H9 (cell line): ENCODE measurements around the gene SH3BP5L. TPM values are rescaled to one million over a fixed set of nuclear protein-coding genes. Genes with fewer than 3 reads are reported as not detected.

ENCODE experiments used
- DNase-seq: peaks from one replicate; pipeline ENCODE4 v3.0.0-alpha.2; 2017
- H2AFZ ChIP-seq: one replicate; pipeline ENCODE4 v1.6.1; 2013; ENCODE audit warnings: mild to moderate bottlenecking, low read length, control low read depth, moderate library complexity
- H2AK5ac ChIP-seq: 2 replicates; pipeline ENCODE4 v1.6.1; 2013; ENCODE audit warnings: low read length, control low read depth, mixed read lengths; ENCODE audit not compliant: insufficient read length
- H2BK120ac ChIP-seq: one replicate; pipeline ENCODE4 v1.6.1; 2013; ENCODE audit warnings: low read depth, mild to moderate bottlenecking, low read length, control low read depth, inconsistent platforms; ENCODE audit not compliant: poor library complexity, severe bottlenecking
- H2BK12ac ChIP-seq: 2 replicates; pipeline ENCODE4 v1.6.1; 2013; ENCODE audit warnings: low read length, control low read depth, mixed read lengths, low read depth; ENCODE audit not compliant: insufficient read length
- H2BK15ac ChIP-seq: 2 replicates; pipeline ENCODE4 v1.6.1; 2013; ENCODE audit warnings: low read depth, low read length, control low read depth
- H2BK20ac ChIP-seq: one replicate; pipeline ENCODE4 v1.6.1; 2013; ENCODE audit warnings: low read depth, mild to moderate bottlenecking, low read length, control low read depth, inconsistent platforms; ENCODE audit not compliant: poor library complexity, severe bottlenecking
- H2BK5ac ChIP-seq: 2 replicates; pipeline ENCODE4 v1.6.1; 2013; ENCODE audit warnings: low read length, control low read depth, mixed read lengths; ENCODE audit not compliant: insufficient read length
- H3K14ac ChIP-seq: 2 replicates; pipeline ENCODE4 v1.6.1; 2013; ENCODE audit warnings: low read length, control low read depth; ENCODE audit not compliant: insufficient read depth
- H3K18ac ChIP-seq: 2 replicates; pipeline ENCODE4 v1.6.1; 2013; ENCODE audit warnings: low read depth, mild to moderate bottlenecking, mixed read lengths, low read length, control low read depth; ENCODE audit not compliant: insufficient read length
- H3K23ac ChIP-seq: 2 replicates; pipeline ENCODE4 v1.6.1; 2013; ENCODE audit warnings: low read length, control low read depth, mixed read lengths, low read depth; ENCODE audit not compliant: insufficient read length
- H3K23me2 ChIP-seq: 2 replicates; pipeline ENCODE4 v1.6.1; 2013; ENCODE audit warnings: low read depth, mild to moderate bottlenecking, mixed read lengths, low read length, control low read depth; ENCODE audit not compliant: insufficient read length, poor library complexity, severe bottlenecking
- H3K27ac ChIP-seq: 2 replicates; pipeline ENCODE4 v1.5.1; 2013; ENCODE audit warnings: low read length, control low read depth, mixed read lengths, low read depth; ENCODE audit not compliant: insufficient read length
- H3K27me3 ChIP-seq: 2 replicates; pipeline ENCODE4 v1.6.1; 2013; ENCODE audit warnings: low read length, control low read depth, inconsistent platforms; ENCODE audit not compliant: insufficient read depth
- H3K4ac ChIP-seq: 2 replicates; pipeline ENCODE4 v1.6.1; 2013; ENCODE audit warnings: low read depth, mild to moderate bottlenecking, control low read depth, inconsistent platforms, low read length, moderate library complexity
- H3K4me1 ChIP-seq: 2 replicates; pipeline ENCODE4 v1.6.1; 2013; ENCODE audit warnings: low read length, control low read depth, inconsistent platforms; ENCODE audit not compliant: insufficient read depth
- H3K4me2 ChIP-seq: 2 replicates; pipeline ENCODE4 v1.6.1; 2013; ENCODE audit warnings: low read length, control low read depth, mixed read lengths; ENCODE audit not compliant: insufficient read length, insufficient read depth
- H3K56ac ChIP-seq: 2 replicates; pipeline ENCODE4 v1.6.1; 2013; ENCODE audit warnings: low read depth, mild to moderate bottlenecking, mixed read lengths, low read length, control low read depth; ENCODE audit not compliant: insufficient read length
- H3K79me1 ChIP-seq: 2 replicates; pipeline ENCODE4 v1.6.1; 2013; ENCODE audit warnings: low read depth, mild to moderate bottlenecking, moderate library complexity, low read length, control low read depth, inconsistent platforms; ENCODE audit not compliant: insufficient read depth, poor library complexity, severe bottlenecking
- H3K79me2 ChIP-seq: 2 replicates; pipeline ENCODE4 v1.6.1; 2013; ENCODE audit warnings: low read length, control low read depth, inconsistent platforms; ENCODE audit not compliant: insufficient read depth
- H3K9ac ChIP-seq: 2 replicates; pipeline ENCODE4 v1.6.1; 2013; ENCODE audit warnings: low read length, control low read depth, mixed read lengths; ENCODE audit not compliant: insufficient read length; ENCODE audit errors: extremely low read depth
- H3K9me3 ChIP-seq: one replicate; pipeline ENCODE4 v1.6.1; 2013; ENCODE audit warnings: low read depth, low read length, inconsistent platforms; ENCODE audit not compliant: control insufficient read depth
- H3T11ph ChIP-seq: one replicate; pipeline ENCODE4 v1.6.1; 2013; ENCODE audit warnings: mild to moderate bottlenecking, low read length, control low read depth, inconsistent platforms
- H4K20me1 ChIP-seq: one replicate; pipeline ENCODE4 v1.6.1; 2013; ENCODE audit not compliant: control insufficient read depth, insufficient read length, insufficient read depth
- H4K5ac ChIP-seq: 2 replicates; pipeline ENCODE4 v1.6.1; 2013; ENCODE audit warnings: low read depth, mild to moderate bottlenecking, mixed read lengths, low read length, control low read depth; ENCODE audit not compliant: insufficient read length
- H4K8ac ChIP-seq: replicated peaks from 2 replicates; pipeline ENCODE4 v1.6.1; 2013; ENCODE audit warnings: low read length, control low read depth, mixed read lengths, low read depth; ENCODE audit not compliant: insufficient read length
- H4K91ac ChIP-seq: 2 replicates; pipeline ENCODE4 v1.6.1; 2013; ENCODE audit warnings: low read depth, mild to moderate bottlenecking, moderate library complexity, mixed read lengths, low read length, control low read depth; ENCODE audit not compliant: insufficient read length
- H3K27ac Mint-ChIP-seq, 3 experiments: 2 replicates in 2 of 3; 3 replicates in 1 of 3; pipeline ENCODE4 v1.8.0; 2020 to 2021; ENCODE audit warnings: mixed read lengths in 3 of 3, mild to moderate bottlenecking in 1 of 3, moderate library complexity in 1 of 3
- H3K27me3 Mint-ChIP-seq: 2 replicates; pipeline ENCODE4 v1.8.0; 2021; ENCODE audit warnings: low read depth, mild to moderate bottlenecking, moderate library complexity, mixed read lengths
- H3K36me3 Mint-ChIP-seq, 3 experiments: 2 replicates in 2 of 3; 3 replicates in 1 of 3; pipeline ENCODE4 v1.8.0; 2020 to 2021; ENCODE audit warnings: low read depth in 3 of 3, mixed read lengths in 3 of 3; ENCODE audit not compliant: insufficient read depth in 1 of 3
- H3K4me1 Mint-ChIP-seq, 2 experiments: 2 replicates each; pipeline ENCODE4 v1.8.0; 2020; ENCODE audit warnings: mixed read lengths in 2 of 2
- H3K4me3 Mint-ChIP-seq, 2 experiments: 2 replicates in 1 of 2; 3 replicates in 1 of 2; pipeline ENCODE4 v1.8.0; 2020 to 2021; ENCODE audit warnings: mild to moderate bottlenecking in 2 of 2, mixed read lengths in 2 of 2, moderate library complexity in 1 of 2
- H3K9me3 Mint-ChIP-seq, 2 experiments: 2 replicates in 1 of 2; 3 replicates in 1 of 2; pipeline ENCODE4 v1.8.0; 2020; ENCODE audit warnings: mild to moderate bottlenecking in 2 of 2, mixed read lengths in 2 of 2, moderate library complexity in 1 of 2
- WGBS: extraction: QIAGEN DNeasy Blood & Tissue Kit; methylation state at CpG from one replicate; pipeline ENCODE4 v1.1.7; 2013; ENCODE audit warnings: missing lambda C conversion rate, low lambda C conversion rate, mixed read lengths; ENCODE audit not compliant: insufficient read length; ENCODE audit errors: extremely low coverage; 5-methylcytosine and 5-hydroxymethylcytosine counted together
- total RNA-seq: library from RNA; stranded (reverse); gene quantifications from 2 replicates; pipeline ENCODE4 v1.2.1, GENCODE V29; 2021
- TF ChIP-seq, protein P1 (sequence below): fragments of 200-600 bp; sonication (generic); conservative IDR thresholded peaks from 3 replicates; pipeline ENCODE4 v1.8.0; 2021; ENCODE audit warnings: antibody characterized with exemption, mild to moderate bottlenecking

The SH3BP5L gene
- total RNA-seq, 1 experiment from 2014 or later: 27.6 TPM

DNA sequence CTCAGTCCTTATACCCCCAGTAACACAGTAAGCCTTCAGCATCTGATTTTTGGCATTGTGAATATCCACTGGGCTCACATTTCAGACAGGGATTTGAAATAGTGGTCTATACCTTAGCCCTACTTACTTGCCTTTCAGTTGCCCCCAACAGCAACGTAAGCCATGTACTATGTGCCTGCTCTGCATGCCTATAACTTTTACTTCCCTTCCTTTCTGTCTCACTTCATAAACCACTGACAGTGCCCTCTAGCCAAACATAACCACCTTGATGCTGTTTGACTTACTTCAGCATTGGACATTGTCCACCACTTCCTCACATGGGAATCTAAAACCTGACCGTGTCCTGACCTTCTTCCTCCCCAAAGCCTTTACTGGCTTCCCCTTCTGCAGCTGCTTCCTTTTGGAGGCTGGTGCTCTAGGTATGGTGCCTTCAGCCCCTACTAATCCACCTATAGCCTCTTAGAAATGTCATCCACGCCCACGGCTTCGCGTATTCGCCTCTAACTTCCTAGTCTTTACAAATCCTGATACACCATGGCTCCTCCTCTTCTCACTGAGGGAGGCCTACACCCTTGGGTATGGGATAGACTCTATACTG is 8.7 kb upstream of the SH3BP5L start:
- Histone ChIP-seq H3K56ac (no peak overlapping the region), H3K4ac (no peak overlapping the region), H4K20me1 (no peaks in the 10 kb centered on the region), H3K9me3 (no peaks in the 10 kb centered on the region), H4K8ac (no peak overlapping the region), H3K9ac (no peak overlapping the region), H2AFZ (no peak overlapping the region), H4K5ac (no peak overlapping the region), H3K14ac (no peak overlapping the region), H2BK20ac (no peak overlapping the region), H3T11ph (no peak overlapping the region), H3K79me1 (no peaks in the 10 kb centered on the region), H2BK5ac (no peak overlapping the region), H3K18ac (no peak overlapping the region), H3K79me2 (no peaks in the 10 kb centered on the region), H2BK15ac (no peak overlapping the region), H3K23ac (no peak overlapping the region), H3K23me2 (peaks cover 4% of the 10 kb centered on the region), H3K27ac (no peak overlapping the region), H3K27me3 (no peaks in the 10 kb centered on the region), H3K4me2 (no peak overlapping the region), H2BK120ac (no peak overlapping the region), H4K91ac (no peak overlapping the region), H2BK12ac (no peak overlapping the region), H3K4me1 (no peaks in the 10 kb centered on the region; the same call in 1 of the 2 replicates), H2AK5ac (no peak overlapping the region)
- H3K9me3 Mint-ChIP-seq: peaks cover 3 to 9% of the 10 kb centered on the region in 2 experiments; a peak in 4 of 5 replicates
- TF ChIP-seq, protein P1, sequence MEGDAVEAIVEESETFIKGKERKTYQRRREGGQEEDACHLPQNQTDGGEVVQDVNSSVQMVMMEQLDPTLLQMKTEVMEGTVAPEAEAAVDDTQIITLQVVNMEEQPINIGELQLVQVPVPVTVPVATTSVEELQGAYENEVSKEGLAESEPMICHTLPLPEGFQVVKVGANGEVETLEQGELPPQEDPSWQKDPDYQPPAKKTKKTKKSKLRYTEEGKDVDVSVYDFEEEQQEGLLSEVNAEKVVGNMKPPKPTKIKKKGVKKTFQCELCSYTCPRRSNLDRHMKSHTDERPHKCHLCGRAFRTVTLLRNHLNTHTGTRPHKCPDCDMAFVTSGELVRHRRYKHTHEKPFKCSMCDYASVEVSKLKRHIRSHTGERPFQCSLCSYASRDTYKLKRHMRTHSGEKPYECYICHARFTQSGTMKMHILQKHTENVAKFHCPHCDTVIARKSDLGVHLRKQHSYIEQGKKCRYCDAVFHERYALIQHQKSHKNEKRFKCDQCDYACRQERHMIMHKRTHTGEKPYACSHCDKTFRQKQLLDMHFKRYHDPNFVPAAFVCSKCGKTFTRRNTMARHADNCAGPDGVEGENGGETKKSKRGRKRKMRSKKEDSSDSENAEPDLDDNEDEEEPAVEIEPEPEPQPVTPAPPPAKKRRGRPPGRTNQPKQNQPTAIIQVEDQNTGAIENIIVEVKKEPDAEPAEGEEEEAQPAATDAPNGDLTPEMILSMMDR: no peak
- peaks cover 3% of the 10 kb centered on the region for H3K27me3 Mint-ChIP-seq
- H3K27ac Mint-ChIP-seq: no peak overlapping the region
- DNase-seq: no peak
- WGBS: no CpG with 5 or more reads among the region's 7 CpGs
- H3K4me3 Mint-ChIP-seq: no peak overlapping the region
- H3K36me3 Mint-ChIP-seq: no peaks in the 10 kb centered on the region; a peak in 1 of 7 replicates
- peaks cover 7 to 8% of the 10 kb centered on the region in 2 experiments for H3K4me1 Mint-ChIP-seq
